ENCODE measurements around the gene KTN1. TPM values are rescaled to one million over a fixed set of nuclear protein-coding genes. Genes with fewer than 3 reads are reported as not detected.

Gene KTN1
- total and polyA plus RNA-seq, 12 donors = 161 to 293 (median 247) TPM

DNA sequence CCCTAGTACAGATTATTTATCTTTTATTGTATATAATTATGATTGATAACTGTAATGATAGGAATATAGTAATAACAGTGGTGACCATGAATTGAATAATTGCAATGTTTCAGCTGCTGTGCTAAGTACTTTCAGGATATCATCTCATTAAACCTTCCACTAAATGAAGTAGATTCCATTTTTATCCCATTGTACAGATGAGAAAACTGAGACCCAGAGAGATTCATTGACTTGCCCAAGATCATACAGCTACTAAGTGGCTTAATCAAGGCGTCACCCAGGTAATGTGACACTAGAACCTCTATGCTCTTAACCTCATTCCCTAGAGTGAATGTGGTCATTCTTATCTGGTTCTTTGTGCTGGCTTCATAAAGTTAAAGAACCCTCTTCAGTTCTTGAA, 124.6 kb downstream of the KTN1 start:
- no peak overlapping the region for H3K4me3 ChIP-seq
- TF ChIP-seq, protein P1, sequence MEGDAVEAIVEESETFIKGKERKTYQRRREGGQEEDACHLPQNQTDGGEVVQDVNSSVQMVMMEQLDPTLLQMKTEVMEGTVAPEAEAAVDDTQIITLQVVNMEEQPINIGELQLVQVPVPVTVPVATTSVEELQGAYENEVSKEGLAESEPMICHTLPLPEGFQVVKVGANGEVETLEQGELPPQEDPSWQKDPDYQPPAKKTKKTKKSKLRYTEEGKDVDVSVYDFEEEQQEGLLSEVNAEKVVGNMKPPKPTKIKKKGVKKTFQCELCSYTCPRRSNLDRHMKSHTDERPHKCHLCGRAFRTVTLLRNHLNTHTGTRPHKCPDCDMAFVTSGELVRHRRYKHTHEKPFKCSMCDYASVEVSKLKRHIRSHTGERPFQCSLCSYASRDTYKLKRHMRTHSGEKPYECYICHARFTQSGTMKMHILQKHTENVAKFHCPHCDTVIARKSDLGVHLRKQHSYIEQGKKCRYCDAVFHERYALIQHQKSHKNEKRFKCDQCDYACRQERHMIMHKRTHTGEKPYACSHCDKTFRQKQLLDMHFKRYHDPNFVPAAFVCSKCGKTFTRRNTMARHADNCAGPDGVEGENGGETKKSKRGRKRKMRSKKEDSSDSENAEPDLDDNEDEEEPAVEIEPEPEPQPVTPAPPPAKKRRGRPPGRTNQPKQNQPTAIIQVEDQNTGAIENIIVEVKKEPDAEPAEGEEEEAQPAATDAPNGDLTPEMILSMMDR (IDR thresholded peaks at IDR 0.05) = no peak
- H3K4me1 ChIP-seq = peaks cover 0 to 7% (median 0%) of the 10 kb centered on the region in 9 donors
- DNase-seq = no peak
- intact Hi-C loops (cut with DNase I) = loop anchor here (5.0 to 10.0 kb wide), 6 partner anchors 638 to 773 kb away; no protein-coding TSS in a partner anchor
- H3K9me3 ChIP-seq = peaks cover 0 to 3% (median 0%) of the 10 kb centered on the region in 11 donors
- ATAC-seq = no peak
- no peak overlapping the region for H3K27ac ChIP-seq
- H3K36me3 ChIP-seq = peaks cover 0 to 7% (median 0%) of the 10 kb centered on the region in 9 donors
- WGBS, 2 donors = 96 to 100% methylated on average over 1 of the region's 1 CpG
- H3K27me3 ChIP-seq = no peaks in the 10 kb centered on the region

DNA sequence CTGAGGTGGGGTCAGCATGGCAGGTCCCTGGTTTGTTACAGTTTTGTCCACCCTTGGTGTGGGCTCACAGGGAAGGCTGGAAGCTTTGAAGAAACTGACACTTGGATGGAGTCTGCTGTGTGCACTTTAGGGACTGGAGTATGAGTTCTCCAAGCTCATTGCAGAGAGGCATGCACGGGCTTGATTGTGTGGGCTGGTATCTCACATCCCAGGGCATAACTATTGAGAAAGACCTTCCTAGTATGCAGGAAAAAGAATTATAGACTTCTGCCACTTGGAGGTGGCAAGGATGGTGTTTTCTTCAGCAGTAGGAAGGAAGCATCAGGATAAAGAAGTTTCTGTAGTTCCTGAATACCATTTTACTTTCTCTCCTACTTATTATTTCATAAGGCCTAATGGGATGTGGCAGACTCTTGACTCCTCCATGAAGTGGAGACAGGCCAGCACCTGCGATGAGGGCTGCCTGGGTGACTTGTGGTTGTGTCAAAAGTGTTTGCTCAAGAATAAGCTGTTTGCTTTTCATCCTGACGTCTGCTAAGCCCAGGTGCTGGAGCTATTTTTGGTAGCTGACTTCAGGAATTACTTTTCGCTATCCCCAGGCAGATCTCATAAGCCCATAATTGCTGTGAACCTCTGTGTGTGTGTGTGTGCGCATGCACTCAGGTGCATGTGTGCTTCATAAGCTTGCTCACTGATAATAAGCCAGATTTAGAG, 125.8 kb downstream of the KTN1 start:
- Histone ChIP-seq H3K4me3 (no peak overlapping the region), H3K9me3 (peaks cover 0 to 3% (median 0%) of the 10 kb centered on the region in 11 donors), H3K27ac (no peak overlapping the region), H3K27me3 (no peaks in the 10 kb centered on the region), H3K36me3 (peaks cover 0 to 7% (median 0%) of the 10 kb centered on the region in 9 donors), H3K4me1 (peaks cover 0 to 7% (median 4%) of the 10 kb centered on the region in 9 donors)
- 75 to 76% methylated on average over 5 of the region's 5 CpGs for WGBS, 2 donors
- ATAC-seq (no peak), DNase-seq (no peak)
- intact Hi-C loops (cut with DNase I) = loop anchor here (2.0 to 10.0 kb wide), 7 partner anchors 635 to 771 kb away; no protein-coding TSS in a partner anchor
- TF ChIP-seq, protein P1 (IDR thresholded peaks at IDR 0.05) = no peak

DNA sequence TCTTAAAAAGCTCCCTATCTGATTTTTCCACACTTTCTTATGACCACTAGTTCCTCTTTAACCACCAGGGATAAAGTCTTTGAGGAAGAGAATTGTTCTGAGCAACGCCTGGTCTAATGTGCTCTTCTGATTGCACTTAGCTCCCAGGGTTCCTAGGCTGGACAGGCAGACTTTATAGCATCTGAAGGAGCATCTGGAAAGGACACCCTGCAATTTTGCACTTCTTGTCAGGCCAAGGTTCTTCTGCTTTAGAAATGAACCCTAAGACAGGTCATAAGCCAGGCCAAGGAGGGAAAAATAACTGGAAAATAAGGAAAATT, 126.3 kb downstream of the KTN1 start:
- H3K27me3 ChIP-seq = no peaks in the 10 kb centered on the region
- TF ChIP-seq, protein P1 (IDR thresholded peaks at IDR 0.05) = no peak
- peaks cover 0 to 7% (median 0%) of the 10 kb centered on the region in 9 donors for H3K36me3 ChIP-seq
- H3K4me1 ChIP-seq = peaks cover 0 to 11% (median 5%) of the 10 kb centered on the region in 9 donors
- no peak overlapping the region for H3K4me3 ChIP-seq
- WGBS, 2 donors = 73 to 94% methylated on average over 1 of the region's 1 CpG
- DNase-seq = no peak
- H3K27ac ChIP-seq = no peak overlapping the region
- intact Hi-C loops (cut with DNase I) = loop anchor here (2.0 to 10.0 kb wide), 7 partner anchors 634 to 771 kb away; no protein-coding TSS in a partner anchor
- H3K9me3 ChIP-seq = no peaks in the 10 kb centered on the region
- no peak for ATAC-seq

DNA sequence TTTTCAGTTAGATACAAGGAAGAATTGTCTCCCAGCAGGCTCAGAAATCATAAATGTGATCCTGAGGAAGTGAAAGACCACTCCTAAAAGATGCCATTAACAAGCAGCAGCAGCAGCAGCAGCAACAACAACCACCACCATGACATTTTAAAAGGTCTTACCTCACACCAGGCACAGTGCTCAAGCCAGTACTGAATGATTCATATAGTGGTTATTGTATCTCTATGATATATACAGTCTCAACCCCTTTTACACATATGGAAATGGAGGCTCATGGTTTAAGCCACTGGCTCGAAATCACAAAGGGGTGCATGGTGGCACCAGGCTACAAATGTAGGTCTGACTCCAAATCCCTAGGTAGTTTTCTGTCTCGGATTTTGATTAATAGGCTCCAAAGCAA, 126.9 kb downstream of the KTN1 start:
- TF ChIP-seq, protein P1 (IDR thresholded peaks at IDR 0.05) = no peak
- DNase-seq (no peak), ATAC-seq (no peak)
- intact Hi-C loops (cut with DNase I) = loop anchor here (2.0 to 10.0 kb wide), 7 partner anchors 634 to 770 kb away; no protein-coding TSS in a partner anchor
- no peaks in the 10 kb centered on the region for H3K9me3 ChIP-seq
- no peaks in the 10 kb centered on the region for H3K27me3 ChIP-seq
- no peak overlapping the region for H3K4me3 ChIP-seq
- peaks cover 0 to 13% (median 5%) of the 10 kb centered on the region in 9 donors for H3K4me1 ChIP-seq
- no peak overlapping the region for H3K27ac ChIP-seq
- peaks cover 0 to 7% (median 0%) of the 10 kb centered on the region in 9 donors for H3K36me3 ChIP-seq
- WGBS, 2 donors = 57 to 63% methylated on average over 2 of the region's 2 CpGs
